H1 (cell line): ENCODE measurements around the gene TTC21A.

Experiments used
- CTCF ChIP-seq, 3 experiments: IDR thresholded peaks; 1 replicate in 2 of 3; 2 replicates in 1 of 3; pipeline versions ENCODE4 v1.5.1 to v1.6.1; 2011; ENCODE audit warnings: low read length in 3 of 3, mild to moderate bottlenecking in 3 of 3, inconsistent platforms in 2 of 3, low read depth in 1 of 3, moderate library complexity in 1 of 3; ENCODE audit not compliant: insufficient read depth in 1 of 3; ENCODE audit errors: control extremely low read depth in 1 of 3
- EP300 ChIP-seq, 2 experiments: IDR thresholded peaks; 1 replicate in 1 of 2; 2 replicates in 1 of 2; pipeline ENCODE4 v1.6.1; 2011 to 2012; ENCODE audit warnings: low read depth in 2 of 2, low read length in 2 of 2, mild to moderate bottlenecking in 2 of 2, borderline replicate concordance in 1 of 2, inconsistent platforms in 1 of 2, moderate library complexity in 1 of 2
- EZH2 ChIP-seq: fragments of 200-600 bp; sonication (generic); IDR thresholded peaks from 2 replicates; pipeline ENCODE4 v1.7.1; 2012; ENCODE audit warnings: low read depth, mild to moderate bottlenecking, moderate library complexity, low read length, inconsistent platforms; ENCODE audit not compliant: severe bottlenecking
- POLR2A ChIP-seq, 2 experiments: IDR thresholded peaks; 1 replicate in 1 of 2; 2 replicates in 1 of 2; pipeline ENCODE4 v1.6.1; 2011; ENCODE audit warnings: low read depth in 2 of 2, low read length in 2 of 2, mild to moderate bottlenecking in 2 of 2; ENCODE audit errors: control extremely low read depth in 1 of 2
- SUZ12 ChIP-seq: fragments of 200-600 bp; sonication (generic); IDR thresholded peaks from 2 replicates; pipeline ENCODE4 v1.6.1; 2012; ENCODE audit warnings: mild to moderate bottlenecking, inconsistent platforms, low read length, moderate library complexity, mixed read lengths

- TF ChIP-seq CTCF (IDR thresholded peaks at IDR 0.05; ENCODE audit: control extremely low read depth in 1 of 3, insufficient read depth in 1 of 3, low read depth in 1 of 3, low read length in 3 of 3) (no peak), EZH2 (no peak), POLR2A (IDR thresholded peaks at IDR 0.05; ENCODE audit: control extremely low read depth in 1 of 2, low read depth in 2 of 2, low read length in 2 of 2) (no peak), EP300 (IDR thresholded peaks at IDR 0.05; ENCODE audit: borderline replicate concordance in 1 of 2, low read depth in 2 of 2, low read length in 2 of 2) (no peak), SUZ12 (no peak)
Observed at GRCh38 chr3:39110041-39110639, 2.7 kb downstream of the TTC21A start.
